ENCODE measurements around the gene ZKSCAN1. TPM values are rescaled to one million over a fixed set of nuclear protein-coding genes. Genes with fewer than 3 reads are reported as not detected.
A peak's percentile ranks its signal among the peaks of the same experiment; 100 is the strongest.
"Not testable (repeated sequence)": the region's sequence is repeated elsewhere in the genome, so short reads cannot be mapped to it uniquely, and the experiment has no call there.

Gene ZKSCAN1
- total RNA-seq, 1 donor from 2014 or later = 143 TPM

DNA sequence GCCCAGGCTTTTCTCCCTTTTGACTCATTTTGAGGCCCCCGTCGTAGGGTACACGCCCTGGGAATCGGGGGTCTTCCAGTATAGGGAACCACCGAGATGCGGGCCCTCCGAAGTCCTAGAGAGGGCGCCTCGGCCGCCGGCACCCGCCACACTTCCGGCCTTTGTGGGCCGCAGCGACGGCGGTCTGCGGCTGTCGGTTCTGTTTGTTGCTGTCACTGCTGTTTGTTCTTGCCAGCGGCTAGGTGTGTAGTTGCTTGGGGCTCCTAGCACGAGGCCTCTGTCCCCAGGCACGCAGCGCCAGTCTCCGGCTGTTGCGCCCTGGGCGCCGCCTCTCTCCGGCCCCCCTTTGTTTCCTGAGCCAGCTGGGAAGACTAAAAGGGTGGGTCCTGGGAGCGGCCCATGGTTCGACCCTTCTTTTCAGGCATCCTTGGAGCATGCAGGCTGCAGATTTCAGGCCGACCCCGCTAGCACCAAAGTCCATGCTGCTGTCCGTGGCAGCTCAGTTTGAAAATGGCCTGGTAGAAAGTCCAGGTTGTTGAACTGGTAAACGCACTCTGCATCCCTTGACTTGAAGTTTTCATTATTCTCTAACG lies 17.8 kb upstream of the ZKSCAN1 start:
- Mint-ChIP-seq H3K27me3 (ENCODE audit: low read depth) (peaks cover 4% of the 10 kb centered on the region), H3K27ac (peak overlapping the region; percentile 25), H3K4me3 (peak overlapping the region; percentile 55), H3K9me3 (no peaks in the 10 kb centered on the region), H3K36me3 (no peaks in the 10 kb centered on the region), H3K4me1 (peaks cover 3% of the 10 kb centered on the region)
- TF ChIP-seq, protein P1, sequence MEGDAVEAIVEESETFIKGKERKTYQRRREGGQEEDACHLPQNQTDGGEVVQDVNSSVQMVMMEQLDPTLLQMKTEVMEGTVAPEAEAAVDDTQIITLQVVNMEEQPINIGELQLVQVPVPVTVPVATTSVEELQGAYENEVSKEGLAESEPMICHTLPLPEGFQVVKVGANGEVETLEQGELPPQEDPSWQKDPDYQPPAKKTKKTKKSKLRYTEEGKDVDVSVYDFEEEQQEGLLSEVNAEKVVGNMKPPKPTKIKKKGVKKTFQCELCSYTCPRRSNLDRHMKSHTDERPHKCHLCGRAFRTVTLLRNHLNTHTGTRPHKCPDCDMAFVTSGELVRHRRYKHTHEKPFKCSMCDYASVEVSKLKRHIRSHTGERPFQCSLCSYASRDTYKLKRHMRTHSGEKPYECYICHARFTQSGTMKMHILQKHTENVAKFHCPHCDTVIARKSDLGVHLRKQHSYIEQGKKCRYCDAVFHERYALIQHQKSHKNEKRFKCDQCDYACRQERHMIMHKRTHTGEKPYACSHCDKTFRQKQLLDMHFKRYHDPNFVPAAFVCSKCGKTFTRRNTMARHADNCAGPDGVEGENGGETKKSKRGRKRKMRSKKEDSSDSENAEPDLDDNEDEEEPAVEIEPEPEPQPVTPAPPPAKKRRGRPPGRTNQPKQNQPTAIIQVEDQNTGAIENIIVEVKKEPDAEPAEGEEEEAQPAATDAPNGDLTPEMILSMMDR (IDR thresholded peaks at IDR 0.05; ENCODE audit: unreplicated experiment) = no peak
- DNase-seq (ENCODE audit: low spot score in 2 of 2, unreplicated experiment in 2 of 2) = no peak

DNA sequence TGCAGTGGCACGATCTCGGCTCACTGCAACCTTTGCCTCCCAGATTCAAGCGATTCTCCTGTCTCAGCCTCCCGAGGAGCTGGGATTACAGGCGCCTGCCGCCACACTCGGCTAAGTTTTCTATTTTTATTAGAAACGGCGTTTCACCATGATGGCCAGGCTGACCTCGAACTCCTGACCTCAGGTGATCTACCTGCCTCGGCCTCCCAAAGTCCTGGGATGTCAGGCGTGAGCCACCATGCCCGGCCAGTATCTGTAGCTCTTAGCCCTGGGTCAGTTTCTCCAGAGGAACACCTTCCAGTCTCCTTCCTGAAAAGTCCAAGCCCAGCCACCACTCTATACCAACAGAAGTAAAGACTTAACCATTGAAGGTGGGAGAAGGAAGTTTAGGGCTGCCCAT lies 15.2 kb upstream of the ZKSCAN1 start:
- no peaks in the 10 kb centered on the region for H3K9me3 Mint-ChIP-seq
- TF ChIP-seq, protein P1 (IDR thresholded peaks at IDR 0.05; ENCODE audit: unreplicated experiment) = no peak
- peaks cover 4% of the 10 kb centered on the region for H3K27me3 Mint-ChIP-seq (ENCODE audit: low read depth)
- H3K36me3 Mint-ChIP-seq = no peaks in the 10 kb centered on the region
- no peak overlapping the region for H3K4me3 Mint-ChIP-seq
- peaks cover 3% of the 10 kb centered on the region for H3K4me1 Mint-ChIP-seq
- no peak overlapping the region for H3K27ac Mint-ChIP-seq
- DNase-seq (ENCODE audit: low spot score in 2 of 2, unreplicated experiment in 2 of 2) = no peak

DNA sequence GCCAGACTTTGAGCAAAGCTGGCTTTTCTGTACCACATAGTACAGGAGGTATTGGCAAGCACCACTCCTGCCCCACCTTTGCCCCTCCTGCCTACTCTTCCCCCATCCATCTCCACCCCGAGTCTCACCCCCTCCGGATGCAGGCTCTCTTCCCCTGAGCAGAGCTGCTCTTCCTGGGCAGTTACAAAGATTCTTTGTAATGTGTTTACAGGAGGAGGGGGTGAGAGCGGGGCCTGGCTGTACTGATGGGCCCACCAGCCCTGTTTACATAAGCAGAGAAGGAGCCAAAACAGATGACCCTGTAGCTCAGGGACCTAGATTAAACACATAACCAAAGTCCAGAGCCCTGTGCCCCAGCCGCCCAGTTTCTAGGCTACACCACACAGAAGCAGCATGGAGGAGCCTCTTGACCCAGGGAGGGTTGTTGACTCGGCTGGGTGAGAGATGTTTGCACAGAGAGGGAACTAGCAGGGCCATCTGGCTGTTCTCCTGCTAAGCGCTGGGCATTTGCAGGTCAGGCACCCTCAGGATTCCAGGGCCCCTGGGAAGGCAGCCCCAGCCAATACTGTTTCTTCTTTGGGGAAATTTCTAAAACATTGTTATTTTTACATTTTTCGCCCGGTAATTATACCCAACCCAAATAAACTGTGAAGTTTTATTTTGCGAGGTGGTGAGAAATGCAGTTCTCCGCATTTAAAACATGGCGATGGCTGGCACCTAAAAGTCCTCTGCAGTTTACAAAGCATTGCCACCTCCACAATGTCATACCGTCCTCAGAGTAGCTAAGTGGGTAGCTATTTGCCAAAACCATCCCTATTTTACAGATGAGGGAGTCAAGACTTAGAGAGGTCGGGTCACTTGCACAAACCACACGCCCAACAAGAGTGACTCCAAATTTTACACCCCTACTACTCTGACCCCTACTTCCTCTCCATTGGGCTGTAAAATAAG lies 11.4 kb upstream of the ZKSCAN1 start:
- no peaks in the 10 kb centered on the region for H3K36me3 Mint-ChIP-seq
- DNase-seq (ENCODE audit: low spot score in 2 of 2, unreplicated experiment in 2 of 2) = no peak
- H3K27ac Mint-ChIP-seq = no peak overlapping the region
- H3K4me3 Mint-ChIP-seq = no peak overlapping the region
- peaks cover 9% of the 10 kb centered on the region for H3K4me1 Mint-ChIP-seq
- peaks cover 1% of the 10 kb centered on the region for H3K27me3 Mint-ChIP-seq (ENCODE audit: low read depth)
- no peaks in the 10 kb centered on the region for H3K9me3 Mint-ChIP-seq
- TF ChIP-seq, protein P1 (IDR thresholded peaks at IDR 0.05; ENCODE audit: unreplicated experiment) = no peak

GRCh38 chr7:100007887-100008286 lies 7.5 kb upstream of the ZKSCAN1 start:
- Mint-ChIP-seq H3K27ac (no peak overlapping the region), H3K36me3 (no peaks in the 10 kb centered on the region), H3K9me3 (no peaks in the 10 kb centered on the region), H3K4me1 (peaks cover 9% of the 10 kb centered on the region), H3K4me3 (no peak overlapping the region), H3K27me3 (ENCODE audit: low read depth) (peaks cover 9% of the 10 kb centered on the region)
- TF ChIP-seq, protein P1 (IDR thresholded peaks at IDR 0.05; ENCODE audit: unreplicated experiment) = no peak
- no peak for DNase-seq (ENCODE audit: low spot score in 2 of 2, unreplicated experiment in 2 of 2)

- H3K9me3 Mint-ChIP-seq = no peaks in the 10 kb centered on the region
- H3K4me1 Mint-ChIP-seq = peaks cover 9% of the 10 kb centered on the region
- peaks cover 9% of the 10 kb centered on the region for H3K27me3 Mint-ChIP-seq (ENCODE audit: low read depth)
- DNase-seq (ENCODE audit: low spot score in 2 of 2, unreplicated experiment in 2 of 2) = no peak
- TF ChIP-seq, protein P1 (IDR thresholded peaks at IDR 0.05; ENCODE audit: unreplicated experiment) = no peak
- peak overlapping the region; percentile 73 for H3K27ac Mint-ChIP-seq
- peak overlapping the region; percentile 13 for H3K4me3 Mint-ChIP-seq
- no peaks in the 10 kb centered on the region for H3K36me3 Mint-ChIP-seq
These were observed 6.9 kb upstream of the ZKSCAN1 start for GRCh38 chr7:100008525-100008924.

DNA sequence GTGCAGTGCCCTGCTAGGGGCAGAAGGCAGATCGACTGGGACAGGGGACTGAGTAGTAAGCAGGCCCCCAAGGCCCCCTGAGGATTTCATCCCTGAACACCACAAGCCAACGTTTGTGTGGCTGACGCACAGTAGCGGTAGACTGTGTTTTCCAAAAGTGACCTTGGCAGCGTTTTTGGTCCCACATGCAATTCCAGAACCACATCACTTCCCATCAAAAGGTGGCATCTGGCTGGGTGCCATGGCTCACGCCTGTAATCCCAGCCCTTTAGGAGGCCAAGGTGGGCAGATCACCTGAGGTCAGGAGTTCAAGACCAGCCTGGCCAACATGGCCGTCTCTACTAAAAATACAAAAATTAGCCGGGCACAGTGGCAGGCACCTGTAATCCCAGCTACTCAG lies 5.4 kb upstream of the ZKSCAN1 start:
- not testable (repeated sequence) for H3K9me3 Mint-ChIP-seq

More for the DNA sequence above, 5.4 kb upstream of the ZKSCAN1 start:
- not testable (repeated sequence) for H3K4me3 Mint-ChIP-seq; H3K27ac Mint-ChIP-seq; H3K27me3 Mint-ChIP-seq (ENCODE audit: low read depth); H3K4me1 Mint-ChIP-seq; H3K36me3 Mint-ChIP-seq; DNase-seq (ENCODE audit: low spot score in 2 of 2, unreplicated experiment in 2 of 2)
